Left lung (tissue), 10 donors: Measurements from ENCODE around the gene GTF3C4. TPM values are rescaled to one million over a fixed set of nuclear protein-coding genes. Genes with fewer than 3 reads are reported as not detected.
A peak's percentile ranks its signal among the peaks of the same experiment; 100 is the strongest.

Source experiments
- ATAC-seq: fragments of 200-7000 bp; cut with Tn5 transposase; one replicate; pipeline ENCODE4 v1.9.1; 2020; ENCODE audit warnings: moderate library complexity
- DNase-seq, 4 donors: peaks; one replicate each; pipeline ENCODE4 v3.0.0-alpha.2; 2013 to 2020
- H3K27ac ChIP-seq, 2 donors: fragments of 200-600 bp; sonication (generic) in 1 of 2; one replicate each; pipeline versions ENCODE4 v1.5.0 to v1.8.0; 2020 to 2021
- H3K27me3 ChIP-seq, 2 donors: fragments of 200-600 bp; sonication (generic) in 1 of 2; one replicate each; pipeline versions ENCODE4 v1.5.0 to v1.8.0; 2020 to 2021
- H3K36me3 ChIP-seq, 2 donors: fragments of 200-600 bp; sonication (generic) in 1 of 2; one replicate each; pipeline versions ENCODE4 v1.5.0 to v1.8.0; 2020 to 2021
- H3K4me1 ChIP-seq, 2 donors: fragments of 200-600 bp; one replicate each; pipeline ENCODE4 v1.8.0; 2021
- H3K4me3 ChIP-seq, 2 donors: fragments of 200-600 bp; sonication (generic) in 1 of 2; one replicate each; pipeline versions ENCODE4 v1.5.0 to v1.8.0; 2020 to 2021; ENCODE audit warnings: mild to moderate bottlenecking in 1 of 2
- H3K9me3 ChIP-seq, 2 donors: fragments of 200-600 bp; sonication (generic) in 1 of 2; one replicate each; pipeline versions ENCODE4 v1.5.0 to v1.8.0; 2020 to 2021
- intact Hi-C, 2 donors: fragments of 100-400 bp; cut with DNase I; formaldehyde crosslinking; loops; one replicate each; pipeline versions ENCODE4 v1.11.2 to v1.14.2; 2022
- polyA plus RNA-seq, 6 donors: library from polyadenylated mRNA; unstranded; fragments of 120-200 nt; gene quantifications; one replicate each; pipeline ENCODE4 v1.2.1, GENCODE V29; 2013; ENCODE audit not compliant: insufficient read length in 6 of 6
- total RNA-seq, 2 donors: library from RNA; stranded (reverse); fragmentation: NEBNext Ultra II Directional; extraction: Animal tissue kit (Norgen Biotek cat#: 25700); gene quantifications; one replicate each; pipeline ENCODE4 v1.2.1, GENCODE V29; 2021
- TF ChIP-seq, protein P1 (sequence below), 2 donors: fragments of 200-600 bp; sonication (generic) in 1 of 2; IDR thresholded peaks; one replicate each; pipeline versions ENCODE4 v1.5.0 to v1.8.0; 2021; ENCODE audit warnings: antibody characterized with exemption in 2 of 2
- donor health status: DM: no; HTN: yes; CAD: no.
- donor health status: DM: no; HTN: no; CAD: no.

GTF3C4 gene
- total and polyA plus RNA-seq, 8 donors, result 13.1 to 25.6 (median 23.8) TPM

DNA sequence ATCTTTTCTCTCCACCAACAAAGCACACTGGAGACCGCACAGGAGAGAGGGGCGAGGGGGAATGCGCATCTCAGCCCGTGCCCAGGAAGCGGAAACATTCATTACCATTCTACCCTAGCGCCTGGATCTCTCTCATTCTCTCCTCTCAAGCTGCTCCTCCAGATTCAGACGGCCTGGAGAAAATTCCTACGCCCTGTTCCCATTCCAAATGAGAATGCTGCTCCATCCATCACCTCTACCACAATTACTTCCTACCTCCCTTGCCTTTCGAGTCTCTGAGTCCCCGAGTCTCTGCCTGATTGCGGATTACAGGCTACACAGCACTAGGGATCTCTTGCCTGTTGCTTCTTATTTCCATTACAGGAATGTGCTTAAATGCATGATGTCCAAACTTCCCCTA, 7.1 kb upstream of the GTF3C4 start:
- no peak overlapping the region for H3K27ac ChIP-seq
- no peaks in the 10 kb centered on the region for H3K27me3 ChIP-seq
- H3K9me3 ChIP-seq, result no peaks in the 10 kb centered on the region
- H3K4me3 ChIP-seq, result no peak overlapping the region
- intact Hi-C loops, result no loop called here
- TF ChIP-seq, protein P1, sequence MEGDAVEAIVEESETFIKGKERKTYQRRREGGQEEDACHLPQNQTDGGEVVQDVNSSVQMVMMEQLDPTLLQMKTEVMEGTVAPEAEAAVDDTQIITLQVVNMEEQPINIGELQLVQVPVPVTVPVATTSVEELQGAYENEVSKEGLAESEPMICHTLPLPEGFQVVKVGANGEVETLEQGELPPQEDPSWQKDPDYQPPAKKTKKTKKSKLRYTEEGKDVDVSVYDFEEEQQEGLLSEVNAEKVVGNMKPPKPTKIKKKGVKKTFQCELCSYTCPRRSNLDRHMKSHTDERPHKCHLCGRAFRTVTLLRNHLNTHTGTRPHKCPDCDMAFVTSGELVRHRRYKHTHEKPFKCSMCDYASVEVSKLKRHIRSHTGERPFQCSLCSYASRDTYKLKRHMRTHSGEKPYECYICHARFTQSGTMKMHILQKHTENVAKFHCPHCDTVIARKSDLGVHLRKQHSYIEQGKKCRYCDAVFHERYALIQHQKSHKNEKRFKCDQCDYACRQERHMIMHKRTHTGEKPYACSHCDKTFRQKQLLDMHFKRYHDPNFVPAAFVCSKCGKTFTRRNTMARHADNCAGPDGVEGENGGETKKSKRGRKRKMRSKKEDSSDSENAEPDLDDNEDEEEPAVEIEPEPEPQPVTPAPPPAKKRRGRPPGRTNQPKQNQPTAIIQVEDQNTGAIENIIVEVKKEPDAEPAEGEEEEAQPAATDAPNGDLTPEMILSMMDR (IDR thresholded peaks at IDR 0.05), result no peak
- peaks cover 0 to 36% of the 10 kb centered on the region in 2 donors for H3K36me3 ChIP-seq
- ATAC-seq (no peak), DNase-seq (no peak)
- peaks cover 0 to 7% of the 10 kb centered on the region in 2 donors for H3K4me1 ChIP-seq

DNA sequence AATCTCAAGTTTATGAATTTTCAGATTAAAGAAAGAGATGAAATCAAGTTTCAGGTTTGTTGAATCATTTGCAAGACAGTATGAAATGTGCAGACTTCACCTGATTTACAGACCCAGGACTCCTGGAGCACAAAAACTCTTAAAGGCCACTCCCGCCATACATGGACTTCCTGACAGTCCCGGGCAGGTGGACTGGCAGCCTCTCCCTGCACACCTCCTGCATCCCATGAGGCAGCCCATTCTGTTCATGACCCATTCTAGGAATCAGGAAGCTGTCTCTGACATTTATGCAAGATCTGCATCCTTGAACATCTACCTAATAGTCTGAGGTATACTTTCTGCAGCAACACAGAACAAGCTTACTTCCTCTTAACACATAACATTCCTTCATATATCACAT, 6.4 kb upstream of the GTF3C4 start:
- Histone ChIP-seq H3K27ac (no peak overlapping the region), H3K9me3 (no peaks in the 10 kb centered on the region), H3K4me1 (peaks cover 0 to 13% of the 10 kb centered on the region in 2 donors), H3K27me3 (no peaks in the 10 kb centered on the region), H3K36me3 (peaks cover 0 to 29% of the 10 kb centered on the region in 2 donors), H3K4me3 (no peak overlapping the region)
- TF ChIP-seq, protein P1 (IDR thresholded peaks at IDR 0.05), result no peak
- no peak for ATAC-seq
- no peak for DNase-seq
- intact Hi-C loops, result no loop called here

DNA sequence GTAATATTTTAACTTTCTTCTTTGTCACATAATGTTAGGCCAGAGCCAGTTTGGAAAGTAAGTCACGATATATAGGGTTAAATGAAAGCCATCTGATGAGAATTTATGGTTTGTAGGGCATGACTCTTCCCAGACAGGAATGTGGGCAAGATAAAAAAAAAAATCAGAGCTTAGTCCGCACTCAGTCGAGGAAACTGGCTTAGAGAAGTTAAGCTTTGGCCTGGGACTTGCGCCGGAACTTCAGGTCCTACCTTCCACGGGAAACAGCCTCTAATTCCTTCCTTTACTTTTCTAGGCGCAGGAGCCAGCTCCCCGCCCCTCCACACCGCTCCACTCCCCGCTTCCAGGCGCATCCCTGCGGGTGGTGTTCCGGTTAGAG, 956 bp upstream of the GTF3C4 start:
- Histone ChIP-seq H3K9me3 (no peaks in the 10 kb centered on the region), H3K4me1 (peaks cover 20 to 51% of the 10 kb centered on the region in 2 donors), H3K27me3 (no peaks in the 10 kb centered on the region), H3K27ac (peak overlapping the region; percentile 90 to 95), H3K36me3 (no peaks in the 10 kb centered on the region), H3K4me3 (peak overlapping the region; percentile 83 to 93)
- ATAC-seq (peak; percentile 47), DNase-seq (peak in 1 of 4 donors; percentile 67)
- TF ChIP-seq, protein P1 (IDR thresholded peaks at IDR 0.05), result no peak
- intact Hi-C loops, result no loop called here

DNA sequence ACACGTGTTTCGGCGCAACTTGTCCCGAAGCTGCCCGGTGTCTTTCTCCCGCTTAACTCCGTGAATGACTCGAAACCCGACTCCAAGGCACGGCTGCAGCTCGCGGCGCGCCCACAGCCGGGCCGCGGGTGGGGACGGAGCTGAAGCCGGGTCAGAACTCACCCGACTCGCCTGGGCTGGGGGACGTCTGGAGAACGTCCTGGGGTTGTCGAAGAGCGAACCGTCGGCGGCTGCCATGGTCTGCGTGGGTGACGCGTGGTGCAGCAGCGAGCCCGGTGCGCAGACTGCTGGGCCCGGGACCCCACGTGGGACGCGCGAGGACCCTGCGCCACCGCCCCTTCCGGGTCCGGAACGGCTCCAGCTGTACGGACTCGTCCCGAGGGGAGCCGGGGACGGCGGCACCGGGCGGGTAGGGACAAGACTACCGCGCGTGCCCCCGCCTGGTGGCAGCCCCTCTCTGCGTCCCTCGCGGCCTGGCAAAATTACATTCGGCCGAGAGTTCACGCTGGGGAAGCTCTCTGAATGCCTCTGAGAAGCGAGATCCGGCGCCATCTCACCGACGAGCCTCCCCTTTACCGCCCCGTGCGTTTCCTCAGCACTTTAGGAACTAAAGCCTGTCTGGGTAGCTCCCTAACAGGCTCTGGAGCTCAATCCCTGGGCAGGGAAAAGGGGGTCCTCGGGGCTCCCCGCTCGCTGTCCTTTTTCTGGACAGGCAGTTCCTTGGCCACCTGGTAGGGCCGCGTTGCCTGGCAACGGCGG, 387 bp upstream of the GTF3C4 start, which contains the start of gene DDX31:
TSS of gene DDX31 (minus strand) at position 286 of the 759 bp plus-strand sequence. CDS start at position 237, 49 bp downstream.
- peak; percentile 87 to 96 (median 90) for DNase-seq
- Histone ChIP-seq H3K36me3 (no peaks in the 10 kb centered on the region), H3K27me3 (no peaks in the 10 kb centered on the region), H3K4me3 (peak within 1 kb of the TSS; percentile 83 to 93), H3K9me3 (no peaks in the 10 kb centered on the region), H3K4me1 (peaks cover 20 to 52% of the 10 kb centered on the region in 2 donors), H3K27ac (peak within 1 kb of the TSS; percentile 90 to 95)
- intact Hi-C loops, result no loop called here
- peak; percentile 97 for ATAC-seq
- TF ChIP-seq, protein P1 (IDR thresholded peaks at IDR 0.05), result no peak

DNA sequence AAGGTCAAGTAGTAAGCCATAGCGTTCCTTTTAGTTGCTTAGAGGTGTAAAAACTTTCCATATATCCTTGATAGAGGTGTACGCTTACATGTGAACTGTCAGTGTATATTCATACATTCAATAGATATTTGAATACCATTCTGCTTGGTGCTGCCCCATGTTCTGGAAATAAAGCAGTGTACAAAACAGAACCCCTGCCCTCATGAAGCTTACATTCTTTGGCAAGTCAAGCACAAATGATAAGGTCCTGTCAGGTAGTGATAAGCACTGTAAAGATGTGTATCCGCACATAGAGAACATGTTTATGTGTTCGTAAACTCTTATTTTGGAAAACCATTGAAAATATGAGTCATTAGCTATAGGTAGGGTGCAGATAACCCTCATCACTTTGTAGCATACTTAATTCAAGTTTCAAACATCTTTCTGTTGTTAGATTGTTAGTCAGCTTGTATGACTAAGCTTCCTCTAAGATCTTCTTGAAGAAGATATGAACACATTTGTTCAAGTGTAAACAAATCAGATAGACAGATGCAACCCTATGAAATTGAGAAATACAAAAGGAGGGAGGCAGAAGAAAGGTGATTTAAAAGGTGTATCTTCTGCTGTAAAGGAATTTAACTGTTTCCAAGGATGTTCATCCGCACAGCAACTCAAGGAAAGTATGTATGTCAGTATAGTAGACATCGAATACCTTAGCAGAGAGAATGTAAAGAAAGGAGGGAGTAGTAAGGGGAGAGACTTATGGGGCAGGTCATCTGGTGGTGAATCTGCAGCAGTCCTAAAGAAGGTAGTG, 1.6 kb downstream of the GTF3C4 start:
- DNase-seq, result no peak
- no peak overlapping the region for H3K27ac ChIP-seq
- no peaks in the 10 kb centered on the region for H3K36me3 ChIP-seq
- TF ChIP-seq, protein P1 (IDR thresholded peaks at IDR 0.05), result no peak
- peak overlapping the region; percentile 83 to 93 for H3K4me3 ChIP-seq
- H3K27me3 ChIP-seq, result no peaks in the 10 kb centered on the region
- intact Hi-C loops, result no loop called here
- ATAC-seq, result no peak
- peaks cover 20 to 60% of the 10 kb centered on the region in 2 donors for H3K4me1 ChIP-seq
- H3K9me3 ChIP-seq, result no peaks in the 10 kb centered on the region
